D341Med (cell line): ENCODE results near the gene GMCL2.
"Not testable (repeated sequence)": the region's sequence is repeated elsewhere in the genome, so short reads cannot be mapped to it uniquely, and the experiment has no call there.

Experiments
- DNase-seq: peaks from one replicate; pipeline ENCODE4 v3.0.0; 2012; ENCODE audit warnings: low spot score

Gene GMCL2, protein sequence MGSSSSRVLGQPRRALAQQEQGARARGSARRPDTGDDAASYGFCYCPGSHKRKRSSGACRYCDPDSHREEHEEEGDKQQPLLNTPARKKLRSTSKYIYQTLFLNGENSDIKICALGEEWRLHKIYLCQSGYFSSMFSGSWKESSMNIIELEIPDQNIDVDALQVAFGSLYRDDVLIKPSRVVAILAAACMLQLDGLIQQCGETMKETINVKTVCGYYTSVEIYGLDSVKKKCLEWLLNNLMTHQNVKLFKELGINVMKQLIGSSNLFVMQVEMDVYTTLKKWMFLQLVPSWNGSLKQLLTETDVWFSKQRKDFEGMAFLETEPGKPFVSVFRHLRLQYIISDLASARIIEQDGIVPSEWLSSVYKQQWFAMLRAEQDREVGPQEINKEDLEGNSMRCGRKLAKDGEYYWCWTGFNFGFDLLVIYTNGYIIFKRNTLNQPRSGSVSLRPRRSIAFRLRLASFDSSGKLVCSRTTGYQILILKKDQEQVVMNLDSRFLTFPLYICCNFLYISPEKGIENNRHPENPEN

DNA sequence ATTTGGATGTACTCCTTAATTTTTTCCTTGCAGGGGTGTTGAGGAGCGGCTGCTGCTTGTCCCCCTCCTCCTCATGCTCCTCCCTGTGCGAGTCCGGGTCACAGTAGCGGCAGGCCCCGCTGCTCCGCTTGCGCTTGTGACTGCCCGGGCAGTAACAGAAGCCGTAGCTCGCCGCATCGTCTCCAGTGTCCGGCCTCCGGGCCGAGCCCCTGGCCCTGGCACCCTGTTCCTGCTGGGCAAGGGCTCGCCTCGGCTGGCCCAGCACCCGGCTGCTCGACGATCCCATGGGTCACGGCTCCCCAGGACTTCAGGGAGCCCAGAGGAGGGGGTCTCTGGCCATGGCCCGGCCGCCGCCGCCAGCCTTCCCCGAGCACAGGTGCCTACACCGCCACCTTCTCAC is at the start of gene GMCL2:
GMCL2 (minus strand) TSS at position 358 of the 400 bp plus-strand sequence; CDS start at position 286, 72 bp downstream.
- DNase-seq = no peak

DNA sequence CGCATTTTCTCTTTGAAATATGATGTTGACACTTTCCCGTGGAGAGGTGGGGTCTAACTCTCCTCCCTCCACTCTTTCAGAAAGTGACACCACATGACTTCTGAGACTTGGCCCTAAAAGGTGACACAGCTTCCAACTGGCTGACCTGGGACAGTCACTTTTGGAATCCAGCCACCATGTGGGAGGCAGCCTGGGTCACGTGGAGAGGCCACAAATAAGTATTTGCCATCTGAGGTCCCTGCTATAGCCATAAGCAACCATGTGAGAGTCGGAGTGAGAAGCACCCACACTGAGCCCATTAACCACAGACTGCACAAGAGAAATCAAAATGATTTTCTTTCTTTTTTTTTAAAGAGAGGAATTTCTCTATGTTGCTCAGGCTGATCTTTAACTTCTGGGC is 49.5 kb upstream of the GMCL2 start:
- no peak for DNase-seq

DNA sequence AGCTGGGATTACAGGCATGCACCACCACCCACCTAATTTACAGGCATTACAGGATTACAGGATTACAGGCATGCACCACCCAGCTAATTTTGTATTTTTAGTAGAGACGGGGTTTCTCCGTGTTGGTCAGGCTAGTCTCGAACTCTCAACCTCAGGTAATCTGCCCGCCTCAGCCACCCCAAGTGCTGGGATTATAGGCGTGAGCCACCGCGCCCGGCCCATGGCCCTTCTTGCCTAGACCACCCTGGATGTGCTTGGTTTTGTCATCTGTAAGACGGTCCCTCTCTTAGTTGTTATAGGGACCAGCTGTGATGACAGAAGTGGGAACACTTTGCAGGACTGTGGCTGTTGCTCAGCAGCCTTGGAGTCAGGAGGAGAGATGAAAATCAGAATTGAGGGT is 49.0 kb upstream of the GMCL2 start:
- no peak for DNase-seq

DNA sequence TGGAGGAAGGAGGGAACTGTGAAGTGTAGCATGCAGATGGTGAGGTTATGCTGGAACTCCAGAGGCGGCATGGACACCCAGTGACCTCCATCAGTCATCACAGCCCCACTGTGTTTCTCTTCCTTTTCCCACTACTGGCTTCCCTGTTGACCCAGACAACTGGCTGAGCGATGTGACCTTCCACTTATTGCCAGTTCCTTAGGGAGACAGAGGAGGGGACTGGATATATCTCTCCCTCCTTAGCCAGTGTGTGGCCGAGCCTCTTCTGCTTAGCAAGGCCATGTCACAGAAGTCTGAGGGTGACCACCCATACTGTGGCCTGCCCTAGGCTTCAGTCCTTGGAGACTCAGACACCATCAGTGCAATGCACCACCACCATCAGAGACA is 48.4 kb upstream of the GMCL2 start:
- DNase-seq = no peak

DNA sequence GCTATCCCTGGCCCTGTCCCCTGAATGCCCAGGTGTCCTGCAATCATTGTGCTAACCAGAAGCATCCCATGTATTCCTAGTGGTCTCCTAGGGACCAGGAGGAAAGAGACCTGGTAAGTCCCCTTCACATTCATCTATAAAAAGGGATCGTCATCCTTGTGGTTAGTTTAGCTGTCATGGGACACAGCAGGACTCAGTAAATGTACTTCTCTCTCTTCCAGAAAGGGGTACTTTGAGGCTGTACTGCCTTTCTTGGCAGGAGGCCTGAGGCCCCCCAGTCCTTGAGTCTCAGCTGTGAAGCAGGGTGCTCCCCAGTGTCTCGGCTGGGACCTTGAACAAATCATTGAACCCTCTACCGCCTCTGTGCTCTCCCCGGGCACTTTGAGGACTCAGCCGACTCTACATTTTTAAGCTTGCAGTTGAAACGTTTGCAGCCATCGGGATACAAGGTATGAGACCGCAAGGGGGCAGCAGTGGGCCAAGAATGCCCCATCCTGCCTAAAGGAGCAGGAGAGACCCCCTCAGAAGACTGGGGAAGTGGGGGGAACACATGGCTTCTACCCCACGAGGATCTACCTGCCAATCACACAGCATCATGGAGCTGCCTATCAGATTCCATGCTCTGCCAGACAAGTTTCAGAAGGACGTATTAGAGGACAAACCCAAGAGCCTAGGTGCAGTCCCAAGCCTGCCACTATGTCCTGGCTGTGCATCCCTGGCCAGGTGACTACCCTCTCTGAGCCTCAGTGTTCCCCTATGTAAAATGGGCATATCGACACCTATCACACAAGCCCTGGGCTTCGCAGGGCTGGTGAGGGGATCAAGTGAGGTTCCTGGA is 47.8 kb upstream of the GMCL2 start:
- DNase-seq = peak; percentile 80

DNA sequence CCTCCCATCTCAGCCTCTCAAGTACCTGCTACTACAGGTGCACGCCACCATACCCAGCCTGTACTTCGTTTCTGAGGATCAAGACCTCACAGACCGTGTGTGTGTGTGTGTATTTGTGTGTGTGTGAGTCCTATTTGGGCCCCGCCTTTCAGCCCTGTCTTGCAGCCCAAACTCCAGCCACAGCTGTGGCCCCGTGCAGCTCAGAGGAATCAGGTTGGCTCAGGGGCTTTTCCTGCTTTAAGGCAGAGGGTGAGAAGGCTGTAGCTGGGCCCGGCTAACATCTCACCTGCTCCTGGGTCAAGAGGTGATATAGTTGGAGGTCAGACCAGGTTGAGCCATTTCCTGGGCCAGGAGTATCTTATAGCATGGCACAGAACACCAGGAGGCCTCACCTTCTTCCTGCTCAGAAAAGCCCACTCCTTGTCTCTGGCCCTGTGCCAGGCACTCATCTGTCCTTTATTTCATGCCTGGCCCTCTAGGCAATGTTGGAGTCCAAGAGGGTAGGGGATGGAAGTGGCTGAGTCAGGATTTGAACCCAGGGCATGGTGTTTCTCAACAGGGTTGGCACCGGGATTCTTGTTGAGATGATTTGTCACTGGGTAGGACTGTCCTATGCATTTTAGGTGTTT is 47.1 kb upstream of the GMCL2 start:
- no peak for DNase-seq

DNA sequence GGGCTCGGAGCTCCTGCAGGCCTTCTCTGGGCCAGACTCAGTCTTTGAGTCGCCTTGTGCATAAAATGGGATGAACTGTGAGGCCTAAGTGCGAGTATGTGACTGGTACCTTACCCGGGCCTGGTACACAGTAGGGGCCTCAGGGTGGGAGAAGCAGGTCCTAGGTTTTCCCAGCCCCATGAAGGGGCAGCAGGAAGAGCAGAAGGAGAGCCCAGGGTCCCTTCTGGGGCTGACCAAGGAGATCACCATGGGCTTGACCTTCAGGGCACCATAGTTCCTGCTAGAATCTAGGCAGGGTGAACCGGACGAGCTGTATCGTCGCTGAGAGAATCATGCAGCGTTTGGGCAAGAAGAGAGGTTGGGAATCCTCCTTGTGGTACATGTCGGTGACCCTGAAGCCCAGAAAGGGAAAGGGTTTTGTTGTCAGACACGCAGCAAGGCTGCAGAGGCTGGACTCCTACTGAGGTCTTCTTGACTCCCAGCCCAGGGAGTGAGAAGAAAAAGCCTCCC is 45.8 kb upstream of the GMCL2 start:
- no peak for DNase-seq

DNA sequence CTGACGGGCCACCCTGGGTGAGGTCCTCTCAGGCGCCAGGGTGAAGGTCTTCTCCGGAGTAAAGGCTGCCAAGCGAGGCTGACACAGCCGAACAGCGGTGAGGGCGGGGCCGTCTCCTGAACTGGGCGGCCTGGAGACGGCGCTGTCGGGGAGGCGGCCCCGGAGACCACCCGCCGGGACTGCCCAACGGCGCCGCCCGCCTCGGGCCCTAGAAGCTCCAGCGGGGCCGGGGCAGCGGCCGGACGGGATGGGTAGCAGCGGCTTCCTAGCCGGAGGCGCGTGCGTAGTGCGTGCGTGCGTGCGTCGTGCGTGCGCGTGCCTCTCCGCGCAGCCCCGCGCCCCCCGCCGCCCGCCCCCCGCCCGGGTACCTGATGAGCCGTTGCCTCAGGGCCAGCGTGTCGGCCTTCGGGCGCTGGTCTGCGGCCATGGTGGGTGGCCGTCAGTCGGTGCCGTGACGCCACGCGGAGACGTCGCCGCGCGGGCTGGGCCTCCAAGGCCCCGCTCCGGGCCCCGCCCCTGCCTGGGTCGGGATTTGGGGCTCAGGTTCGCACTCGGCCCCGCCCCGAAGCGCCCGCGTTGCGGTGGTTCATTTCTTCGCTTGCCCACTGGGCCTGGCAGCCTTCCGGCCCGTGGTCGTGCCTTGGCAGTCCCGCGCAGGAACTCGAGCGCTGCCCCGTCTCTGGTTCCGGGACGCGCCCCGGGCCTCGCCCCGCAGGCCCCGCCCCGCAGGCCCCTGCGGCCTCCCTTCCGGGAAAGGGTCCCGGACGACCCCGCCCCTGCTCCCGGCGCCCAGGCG is 45.2 kb upstream of the GMCL2 start, which contains the start of gene PHYKPL:
PHYKPL (minus strand) TSS at position 679 of the 796 bp plus-strand sequence; CDS start at position 427, 252 bp downstream.
- DNase-seq = peak; percentile 88

DNA sequence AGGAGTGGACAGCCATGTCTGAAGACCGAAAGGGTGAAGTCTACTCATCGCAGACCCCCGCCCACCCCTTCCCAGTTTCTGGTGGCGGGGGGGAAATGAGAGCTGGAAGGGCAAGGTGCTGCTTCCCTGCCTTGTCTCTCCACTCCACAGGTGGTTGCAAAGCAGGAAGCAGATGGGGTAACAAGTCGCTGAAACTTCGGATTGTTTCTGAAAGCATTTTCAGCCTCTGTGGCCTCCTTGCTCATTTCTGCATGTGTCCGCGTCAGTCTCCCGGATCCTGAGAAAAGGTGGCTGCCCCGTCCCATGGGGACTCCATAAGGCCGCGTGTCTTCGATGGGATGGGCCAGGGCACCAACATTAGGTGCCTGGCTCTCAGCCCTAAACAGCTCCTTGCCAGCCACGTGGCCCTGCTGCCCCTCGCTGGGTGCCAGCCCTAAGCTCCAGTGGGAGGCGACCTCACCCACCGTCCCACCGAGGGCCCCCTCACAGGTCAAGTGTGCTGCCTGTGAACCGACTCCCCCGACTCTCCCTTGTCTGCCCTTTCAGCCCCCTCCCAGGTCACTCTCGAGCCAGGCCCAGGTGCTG is 44.5 kb upstream of the GMCL2 start:
- no peak for DNase-seq

DNA sequence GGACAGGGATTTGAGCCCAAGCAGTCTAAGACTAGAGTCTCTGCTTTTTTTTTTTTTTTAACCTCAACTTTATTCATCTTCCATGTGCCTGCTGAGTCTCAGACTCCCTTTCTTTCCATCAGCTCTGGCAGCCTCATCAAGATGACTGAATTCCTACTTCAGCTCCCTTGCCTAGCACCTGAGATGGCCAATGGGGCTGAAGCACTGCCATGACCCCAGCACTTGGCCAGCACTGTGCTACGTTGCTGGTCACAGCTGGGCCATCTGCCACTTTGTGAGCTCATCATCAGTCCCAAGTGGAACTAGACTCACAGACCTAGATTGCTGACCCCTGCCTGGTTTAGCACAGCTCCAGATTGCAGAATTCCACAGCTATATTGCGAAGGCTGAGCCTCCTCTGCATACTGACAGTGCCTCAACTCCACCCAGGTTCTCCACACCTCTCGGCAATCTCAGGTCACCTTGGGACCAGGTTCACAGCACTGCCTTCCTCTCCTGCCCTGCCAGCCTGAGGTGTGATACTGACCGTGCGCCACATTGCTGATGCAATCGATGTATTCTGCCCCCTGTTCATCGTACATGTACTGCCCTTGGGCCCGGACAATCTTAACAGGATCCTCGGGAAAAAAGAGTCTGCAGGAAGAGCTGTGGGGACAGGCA is 43.8 kb upstream of the GMCL2 start:
- no peak for DNase-seq

DNA sequence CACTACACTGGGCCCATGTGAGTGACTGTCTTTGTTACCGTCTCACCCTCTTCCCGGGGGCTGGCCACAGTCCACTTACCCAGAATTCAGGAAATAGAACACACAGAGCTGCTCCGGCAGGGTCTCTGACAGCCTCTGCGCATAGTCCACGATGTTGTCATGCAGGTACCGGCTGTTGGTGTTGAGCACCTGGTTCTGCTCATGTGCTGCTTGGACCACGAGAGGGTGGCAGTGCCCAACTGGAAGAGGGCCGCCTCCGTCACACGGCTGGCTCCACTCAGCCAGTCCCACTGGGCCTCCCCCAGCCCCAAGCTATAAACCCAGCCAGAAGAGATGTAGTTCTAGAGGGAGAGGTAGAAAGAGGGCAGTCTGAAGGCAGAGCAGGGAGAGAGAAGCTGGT is 42.7 kb upstream of the GMCL2 start:
- DNase-seq = no peak

DNA sequence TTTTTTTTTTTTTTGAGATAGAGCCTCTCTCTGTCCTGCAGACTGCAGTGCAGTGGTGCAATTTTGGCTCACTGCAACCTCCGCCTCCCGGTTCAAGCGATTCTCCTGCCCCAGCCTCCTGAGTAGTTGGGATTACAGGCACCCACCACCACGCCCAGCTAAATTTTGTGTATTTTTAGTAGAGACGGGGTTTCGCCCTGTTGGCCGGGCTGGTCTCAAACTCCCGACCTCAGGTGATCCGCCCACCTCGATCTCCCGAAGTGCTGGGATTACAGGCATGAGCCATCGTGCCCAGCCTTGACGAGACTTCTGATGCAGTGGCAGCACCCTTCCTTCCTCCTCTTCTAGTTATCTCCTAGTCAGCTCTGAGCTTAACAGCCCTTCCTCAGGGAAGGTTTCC is 41.9 kb upstream of the GMCL2 start:
- not testable (repeated sequence) for DNase-seq

DNA sequence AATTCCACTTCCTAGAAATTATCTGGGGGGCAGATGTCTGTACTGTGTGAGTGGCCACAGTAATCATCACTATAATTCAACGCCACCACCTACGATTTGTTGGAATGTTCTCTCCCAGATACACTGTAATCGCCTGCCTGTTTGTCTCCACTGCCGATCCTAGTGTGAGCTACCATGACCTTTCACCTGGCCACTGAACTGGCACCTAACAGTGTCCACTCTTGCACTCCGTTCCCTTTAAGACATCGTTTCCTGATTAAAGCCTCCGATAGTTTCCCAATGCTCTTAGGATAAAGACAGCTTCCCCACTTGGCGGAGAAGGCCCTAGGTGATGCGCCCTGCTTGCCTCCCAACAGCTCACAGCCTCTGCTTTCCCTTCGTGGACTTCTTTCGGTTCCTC is 41.4 kb upstream of the GMCL2 start:
- DNase-seq = no peak

DNA sequence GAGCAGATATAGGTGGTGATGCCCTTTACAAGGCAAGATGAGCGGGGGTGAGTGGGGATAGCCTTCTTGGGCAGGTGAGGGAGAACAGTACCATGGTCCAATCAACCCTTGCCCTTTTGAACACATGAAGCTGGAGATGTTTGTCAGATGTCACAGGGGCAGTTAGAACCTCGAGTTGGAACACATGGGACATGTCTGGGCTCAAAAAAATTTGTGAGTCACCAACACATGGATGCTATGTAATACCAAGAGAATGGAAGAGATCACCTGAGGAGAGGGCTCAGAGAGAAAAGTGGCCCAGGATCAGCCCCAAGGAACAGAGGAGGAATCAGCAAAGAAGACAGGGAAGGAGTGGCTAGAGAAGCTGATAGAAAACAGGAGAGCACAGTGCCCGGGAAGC is 40.8 kb upstream of the GMCL2 start:
- no peak for DNase-seq

DNA sequence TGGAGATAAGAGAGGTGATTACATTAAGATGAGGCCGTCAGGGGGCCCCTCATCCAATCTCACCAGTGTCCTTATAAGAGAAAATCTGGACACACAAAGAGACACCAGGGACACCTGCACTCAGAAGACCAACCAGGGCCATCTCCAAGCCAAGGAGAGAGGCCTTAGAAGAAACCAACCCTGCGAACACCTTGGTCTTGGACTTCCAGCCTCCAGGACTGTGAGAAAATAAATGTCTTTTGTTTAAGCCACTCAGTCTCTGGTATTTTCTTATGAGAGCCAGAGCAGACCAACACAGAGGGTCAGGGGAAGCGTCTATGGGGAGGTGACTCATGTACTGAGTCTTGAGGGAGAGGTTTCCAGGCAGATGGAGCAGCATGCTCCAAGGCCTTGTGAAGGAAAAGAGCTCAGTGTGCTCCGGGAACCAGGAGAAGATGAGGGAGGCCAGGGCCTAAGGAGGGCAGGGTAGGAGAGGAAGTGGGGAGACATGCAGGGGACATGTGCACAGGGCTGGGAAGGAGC is 40.0 kb upstream of the GMCL2 start:
- DNase-seq = no peak

DNA sequence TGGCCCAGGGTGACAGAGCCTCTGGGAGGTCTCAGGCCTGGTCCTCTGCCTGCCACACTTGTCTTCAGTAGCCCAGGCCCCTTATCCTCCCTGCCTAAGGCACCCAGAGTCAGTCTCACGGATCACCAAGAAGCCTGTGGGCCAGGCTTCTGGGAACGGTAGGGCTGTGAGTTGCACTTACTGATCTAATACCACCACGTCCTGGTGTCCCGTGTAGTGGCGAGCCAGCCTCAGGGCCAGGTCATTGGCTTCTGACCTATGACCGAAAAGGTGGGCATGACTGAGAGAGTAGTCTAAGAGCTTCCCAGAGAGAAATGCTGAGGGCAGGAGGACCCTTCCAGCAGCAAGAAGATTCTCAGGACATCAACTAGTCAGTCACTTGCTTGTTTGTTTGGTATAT is 38.0 kb upstream of the GMCL2 start:
- no peak for DNase-seq

DNA sequence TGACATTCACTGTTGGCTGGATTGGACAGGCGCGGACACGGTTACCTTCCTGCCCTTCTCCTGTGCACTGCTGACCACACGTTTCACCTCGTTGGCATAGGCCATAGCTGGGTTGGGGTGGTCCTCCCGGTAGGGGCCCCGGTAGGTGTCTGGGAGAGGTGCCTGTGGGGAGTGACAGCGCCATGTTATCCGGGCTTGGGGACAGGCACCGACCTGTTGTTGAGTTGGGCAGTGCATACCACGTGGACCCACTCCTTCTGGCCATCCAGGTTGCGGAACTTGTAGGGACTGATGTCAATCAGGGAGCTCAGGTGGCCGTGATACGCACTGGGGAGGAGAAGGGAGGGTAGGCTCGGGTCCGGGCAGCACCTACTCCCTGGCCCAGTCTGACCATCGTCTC is 37.2 kb upstream of the GMCL2 start:
- DNase-seq = no peak

DNA sequence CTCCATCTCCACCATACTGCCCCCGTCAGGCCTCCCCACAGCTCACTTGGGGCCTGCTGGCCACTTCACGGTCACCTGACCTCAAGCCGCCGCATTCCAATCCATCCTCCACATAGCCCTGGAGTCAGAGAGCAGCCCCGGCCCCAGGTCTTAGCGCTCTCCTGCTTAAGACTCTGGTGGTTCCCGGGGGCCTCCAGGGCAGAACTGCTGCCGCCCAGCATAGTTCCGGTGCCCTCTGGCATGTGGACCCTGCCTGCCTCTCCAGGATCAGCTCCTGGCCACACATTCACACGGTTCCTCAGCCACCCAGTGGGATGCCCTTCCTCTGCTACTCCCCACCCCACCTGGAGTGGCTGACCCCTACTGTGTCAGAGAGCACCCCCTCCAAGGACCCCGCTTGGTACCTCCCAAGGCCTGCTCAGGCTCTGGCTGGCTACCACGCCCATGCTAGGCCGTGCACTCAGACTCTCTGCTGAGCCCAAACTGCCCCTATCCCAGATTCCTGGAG is 36.7 kb upstream of the GMCL2 start:
- DNase-seq = no peak

DNA sequence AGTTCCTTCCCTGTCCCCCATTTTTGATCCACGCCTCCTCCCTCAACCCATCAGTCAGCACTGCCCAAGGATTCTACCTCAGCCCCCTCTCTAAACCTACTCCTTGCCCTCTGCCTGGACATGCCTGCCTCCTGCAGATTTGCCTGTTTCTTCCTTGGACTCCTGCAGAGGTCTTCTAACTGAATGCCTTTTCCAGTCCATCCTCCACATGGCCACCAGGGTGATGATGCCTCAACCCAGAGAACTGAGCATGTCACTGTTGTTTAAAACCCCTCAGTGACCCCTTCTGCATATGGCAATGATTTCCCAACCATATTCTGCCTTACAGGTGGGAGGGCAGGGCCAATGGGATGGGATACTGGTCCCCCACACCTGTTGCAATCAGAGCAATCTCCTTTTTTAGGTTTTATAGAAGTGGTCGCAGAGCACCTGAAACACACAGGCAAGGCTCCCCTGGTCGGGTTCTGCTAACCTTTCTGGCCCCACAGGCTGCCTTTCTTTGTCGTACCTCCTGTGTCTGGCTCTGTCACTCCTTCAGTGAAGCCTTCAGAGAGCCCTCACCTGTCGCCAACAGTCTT is 36.1 kb upstream of the GMCL2 start:
- DNase-seq = no peak

DNA sequence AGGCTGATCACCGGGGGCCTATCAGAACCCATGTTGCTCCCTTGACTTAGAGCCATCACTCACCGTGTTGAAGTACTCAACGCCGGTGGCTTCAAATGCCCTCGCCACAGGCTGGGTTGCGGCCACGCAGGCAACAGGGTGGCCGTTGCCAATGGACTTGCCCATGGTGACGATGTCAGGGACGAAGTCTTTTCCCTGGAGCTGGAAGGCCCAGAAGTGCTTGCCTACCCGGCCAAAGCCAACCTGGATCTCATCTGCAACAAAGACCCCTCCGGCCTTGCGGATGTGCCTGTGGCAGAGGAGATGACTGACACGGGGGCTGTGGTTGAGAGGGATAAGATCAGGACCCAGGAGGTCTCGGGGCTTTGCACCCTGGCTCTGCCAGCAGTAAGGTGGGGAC is 35.1 kb upstream of the GMCL2 start:
- no peak for DNase-seq
